Brain microvascular endothelial cell (primary cell): ENCODE results near the gene AACS.

Source experiments
- DNase-seq: peaks from one replicate; pipeline ENCODE4 v3.0.0-alpha.2; 2020
- H3K27ac ChIP-seq: fragments of 250-450 bp; sonication (Bioruptor Pico); 2 replicates; pipeline ENCODE4 v1.5.1; 2020; ENCODE audit warnings: mild to moderate bottlenecking, moderate library complexity
- H3K27me3 ChIP-seq: fragments of 250-450 bp; sonication (Bioruptor Pico); replicated peaks from 2 replicates; pipeline ENCODE4 v1.5.1; 2020; ENCODE audit warnings: mild to moderate bottlenecking
- H3K36me3 ChIP-seq: fragments of 250-450 bp; sonication (Bioruptor Pico); replicated peaks from 2 replicates; pipeline ENCODE4 v1.5.1; 2020; ENCODE audit warnings: mild to moderate bottlenecking
- H3K4me3 ChIP-seq: 2 replicates; pipeline ENCODE4 v1.5.1; 2011; ENCODE audit warnings: low read depth, mild to moderate bottlenecking, control low read depth, low read length, moderate library complexity
- CTCF ChIP-seq: IDR thresholded peaks from 2 replicates; pipeline ENCODE4 v1.5.1; 2011; ENCODE audit warnings: low read depth, mild to moderate bottlenecking, moderate library complexity, low read length, control low read depth, inconsistent platforms; ENCODE audit errors: missing control alignments
- in situ Hi-C: cut with HindIII; loops from 2 replicates; pipeline ENCODE4 v1.10.0; 2017; ENCODE audit warnings: low sequenced_read_pairs, low pct_ligation_motif_present

AACS gene

GRCh38 chr12:125065021-125065918, at the start of gene AACS:
Gene AACS, plus strand, starts transcription at chr12:125065435. Its CDS starts 150 bp downstream, at chr12:125065585.
- H3K4me3 ChIP-seq = peak within 1 kb of the TSS; percentile 76
- in situ Hi-C loops = no loop called here
- H3K27ac ChIP-seq = peak within 1 kb of the TSS; percentile 25
- H3K36me3 ChIP-seq = no peaks in the 10 kb centered on the region
- no peak for TF ChIP-seq CTCF
- peak; percentile 46 for DNase-seq
- H3K27me3 ChIP-seq = no peaks in the 10 kb centered on the region

- TF ChIP-seq CTCF = no peak
- DNase-seq = no peak
- in situ Hi-C loops = no loop called here
- Histone ChIP-seq H3K36me3 (no peaks in the 10 kb centered on the region), H3K27me3 (no peaks in the 10 kb centered on the region), H3K4me3 (no peak overlapping the region), H3K27ac (no peak overlapping the region)
Observed at GRCh38 chr12:125015680-125016310, 49.4 kb upstream of the AACS start.

GRCh38 chr12:125017801-125018200, 47.4 kb upstream of the AACS start:
- DNase-seq = no peak
- H3K27me3 ChIP-seq = no peaks in the 10 kb centered on the region
- in situ Hi-C loops = no loop called here
- no peak for TF ChIP-seq CTCF
- H3K27ac ChIP-seq = no peak overlapping the region
- no peak overlapping the region for H3K4me3 ChIP-seq
- H3K36me3 ChIP-seq = no peaks in the 10 kb centered on the region

GRCh38 chr12:125018356-125018755, 46.9 kb upstream of the AACS start:
- DNase-seq = no peak
- no peaks in the 10 kb centered on the region for H3K36me3 ChIP-seq
- H3K4me3 ChIP-seq = no peak overlapping the region
- no peak overlapping the region for H3K27ac ChIP-seq
- no peaks in the 10 kb centered on the region for H3K27me3 ChIP-seq
- in situ Hi-C loops = no loop called here
- TF ChIP-seq CTCF = no peak

GRCh38 chr12:125021096-125021495, 44.1 kb upstream of the AACS start:
- no peaks in the 10 kb centered on the region for H3K27me3 ChIP-seq
- in situ Hi-C loops = no loop called here
- no peak for DNase-seq
- TF ChIP-seq CTCF = no peak
- no peak overlapping the region for H3K27ac ChIP-seq
- no peak overlapping the region for H3K4me3 ChIP-seq
- H3K36me3 ChIP-seq = no peaks in the 10 kb centered on the region
